Caco-2 (cell line): ENCODE measurements around the gene CEP19. TPM values are rescaled to one million over a fixed set of nuclear protein-coding genes. Genes with fewer than 3 reads are reported as not detected.

ENCODE experiments used
- BruUV-seq: library from RNA; stranded (reverse); fragments of 400-500 nt; replicated peaks from 2 replicates; lab custom pipeline; 2021; lab: Mats Ljungman, UMichigan
- CTCF ChIA-PET: fragments of 300-600 bp; sonication (Branson Sonifier 250); formaldehyde crosslinking; loops from one replicate; lab custom pipeline; 2022; ENCODE audit warnings: antibody characterized with exemption; lab: Charles Lee
- POLR2A ChIA-PET: fragments of 300-600 bp; sonication (Branson Sonifier 250); formaldehyde crosslinking; loops from one replicate; lab custom pipeline; 2022; ENCODE audit warnings: antibody characterized with exemption; lab: Charles Lee
- DNase-seq, 2 experiments: peaks; one replicate each; pipeline versions ENCODE4 v3.0.0 to v3.0.0-alpha.2; 2020 to 2022
- H3K27me3 ChIP-seq: replicated peaks from 2 replicates; pipeline ENCODE4 v1.6.0; 2011; ENCODE audit warnings: low read length; ENCODE audit not compliant: control insufficient read depth, insufficient read depth
- H3K36me3 ChIP-seq: 2 replicates; pipeline ENCODE4 v1.5.1; 2011; ENCODE audit warnings: low read length; ENCODE audit not compliant: control insufficient read depth, insufficient read depth
- H3K4me1 ChIP-seq: fragments of 250-450 bp; sonication (Bioruptor Pico); 2 replicates; pipeline ENCODE4 v1.5.1; 2020; ENCODE audit warnings: mild to moderate bottlenecking
- H3K4me3 ChIP-seq: 2 replicates; pipeline ENCODE4 v1.5.1; 2011; ENCODE audit warnings: low read depth, mild to moderate bottlenecking, control low read depth, low read length
- H3K9me3 ChIP-seq: fragments of 250-450 bp; sonication (Bioruptor Pico); 2 replicates; pipeline ENCODE4 v1.5.1; 2020; ENCODE audit warnings: mild to moderate bottlenecking, moderate library complexity
- H3K27ac Mint-ChIP-seq: one replicate; pipeline ENCODE4 v1.8.0; 2022; ENCODE audit warnings: mixed read lengths; ENCODE audit not compliant: unreplicated experiment
- H3K27me3 Mint-ChIP-seq: one replicate; pipeline ENCODE4 v1.8.0; 2022; ENCODE audit warnings: mixed read lengths; ENCODE audit not compliant: insufficient read depth, unreplicated experiment
- H3K36me3 Mint-ChIP-seq: one replicate; pipeline ENCODE4 v1.8.0; 2022; ENCODE audit warnings: mild to moderate bottlenecking, mixed read lengths; ENCODE audit not compliant: insufficient read depth, unreplicated experiment
- H3K4me1 Mint-ChIP-seq: one replicate; pipeline ENCODE4 v1.8.0; 2022; ENCODE audit warnings: low read depth, mixed read lengths; ENCODE audit not compliant: unreplicated experiment
- H3K4me3 Mint-ChIP-seq: one replicate; pipeline ENCODE4 v1.8.0; 2022; ENCODE audit warnings: mild to moderate bottlenecking, moderate library complexity, mixed read lengths; ENCODE audit not compliant: unreplicated experiment
- H3K9me3 Mint-ChIP-seq: one replicate; pipeline ENCODE4 v1.8.0; 2022; ENCODE audit warnings: mixed read lengths; ENCODE audit not compliant: unreplicated experiment
- intact Hi-C: fragments of 100-400 bp; cut with micrococcal nuclease; formaldehyde crosslinking; loops from one replicate; pipeline ENCODE4 v1.10.0; 2022; ENCODE audit not compliant: unreplicated experiment
- total RNA-seq: library from RNA; stranded (reverse); gene quantifications from 2 replicates; pipeline ENCODE4 v1.2.3, GENCODE V29; 2022
- TF ChIP-seq, protein P1 (sequence below), 2 experiments: fragments of 200-600 bp in 1 of 2; IDR thresholded peaks; 1 replicate in 1 of 2; 2 replicates in 1 of 2; pipeline versions ENCODE4 v1.5.1 to v1.8.0; 2011 to 2022; ENCODE audit warnings: antibody characterized with exemption in 1 of 2, control low read depth in 1 of 2, inconsistent platforms in 1 of 2, low read depth in 1 of 2, low read length in 1 of 2, mild to moderate bottlenecking in 1 of 2, moderate library complexity in 1 of 2; ENCODE audit not compliant: insufficient read depth in 1 of 2, severe bottlenecking in 1 of 2, unreplicated experiment in 1 of 2

Gene CEP19
- total RNA-seq, 1 experiment from 2014 or later, result 1.7 TPM

DNA sequence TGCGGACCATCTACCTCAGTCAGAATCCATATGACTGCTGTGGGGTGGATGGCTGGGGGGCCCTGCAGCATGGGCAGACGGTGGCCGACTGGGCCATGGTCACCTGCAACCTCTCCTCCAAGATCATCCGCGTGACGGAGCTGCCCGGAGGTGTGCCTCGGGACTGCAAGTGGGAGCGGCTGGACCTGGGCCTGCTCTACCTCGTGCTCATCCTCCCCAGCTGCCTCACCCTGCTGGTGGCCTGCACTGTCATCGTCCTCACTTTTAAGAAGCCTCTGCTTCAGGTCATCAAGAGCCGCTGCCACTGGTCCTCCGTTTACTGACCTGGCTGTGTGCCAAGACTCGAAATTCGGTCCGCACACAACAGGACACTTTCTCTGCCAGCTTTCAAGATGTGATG is 50.6 kb downstream of the CEP19 start:
- Histone ChIP-seq H3K9me3 (no peaks in the 10 kb centered on the region), H3K4me1 (no peaks in the 10 kb centered on the region), H3K27me3 (no peaks in the 10 kb centered on the region), H3K4me3 (no peak overlapping the region), H3K36me3 (no peaks in the 10 kb centered on the region)
- no peak overlapping the region for H3K4me3 Mint-ChIP-seq
- H3K27ac Mint-ChIP-seq, result no peak overlapping the region
- H3K9me3 Mint-ChIP-seq, result no peaks in the 10 kb centered on the region
- TF ChIP-seq, protein P1, sequence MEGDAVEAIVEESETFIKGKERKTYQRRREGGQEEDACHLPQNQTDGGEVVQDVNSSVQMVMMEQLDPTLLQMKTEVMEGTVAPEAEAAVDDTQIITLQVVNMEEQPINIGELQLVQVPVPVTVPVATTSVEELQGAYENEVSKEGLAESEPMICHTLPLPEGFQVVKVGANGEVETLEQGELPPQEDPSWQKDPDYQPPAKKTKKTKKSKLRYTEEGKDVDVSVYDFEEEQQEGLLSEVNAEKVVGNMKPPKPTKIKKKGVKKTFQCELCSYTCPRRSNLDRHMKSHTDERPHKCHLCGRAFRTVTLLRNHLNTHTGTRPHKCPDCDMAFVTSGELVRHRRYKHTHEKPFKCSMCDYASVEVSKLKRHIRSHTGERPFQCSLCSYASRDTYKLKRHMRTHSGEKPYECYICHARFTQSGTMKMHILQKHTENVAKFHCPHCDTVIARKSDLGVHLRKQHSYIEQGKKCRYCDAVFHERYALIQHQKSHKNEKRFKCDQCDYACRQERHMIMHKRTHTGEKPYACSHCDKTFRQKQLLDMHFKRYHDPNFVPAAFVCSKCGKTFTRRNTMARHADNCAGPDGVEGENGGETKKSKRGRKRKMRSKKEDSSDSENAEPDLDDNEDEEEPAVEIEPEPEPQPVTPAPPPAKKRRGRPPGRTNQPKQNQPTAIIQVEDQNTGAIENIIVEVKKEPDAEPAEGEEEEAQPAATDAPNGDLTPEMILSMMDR (IDR thresholded peaks at IDR 0.05; ENCODE audit: insufficient read depth in 1 of 2, low read depth in 1 of 2, low read length in 1 of 2, severe bottlenecking in 1 of 2, unreplicated experiment in 1 of 2), result no peak
- ChIA-PET POLR2A (no interaction called here), CTCF (no interaction called here)
- H3K4me1 Mint-ChIP-seq, result peaks cover 6% of the 10 kb centered on the region
- H3K36me3 Mint-ChIP-seq, result no peaks in the 10 kb centered on the region
- no peak for DNase-seq
- BruUV-seq, result no TSS peak
- intact Hi-C loops, result no loop called here
- no peaks in the 10 kb centered on the region for H3K27me3 Mint-ChIP-seq

DNA sequence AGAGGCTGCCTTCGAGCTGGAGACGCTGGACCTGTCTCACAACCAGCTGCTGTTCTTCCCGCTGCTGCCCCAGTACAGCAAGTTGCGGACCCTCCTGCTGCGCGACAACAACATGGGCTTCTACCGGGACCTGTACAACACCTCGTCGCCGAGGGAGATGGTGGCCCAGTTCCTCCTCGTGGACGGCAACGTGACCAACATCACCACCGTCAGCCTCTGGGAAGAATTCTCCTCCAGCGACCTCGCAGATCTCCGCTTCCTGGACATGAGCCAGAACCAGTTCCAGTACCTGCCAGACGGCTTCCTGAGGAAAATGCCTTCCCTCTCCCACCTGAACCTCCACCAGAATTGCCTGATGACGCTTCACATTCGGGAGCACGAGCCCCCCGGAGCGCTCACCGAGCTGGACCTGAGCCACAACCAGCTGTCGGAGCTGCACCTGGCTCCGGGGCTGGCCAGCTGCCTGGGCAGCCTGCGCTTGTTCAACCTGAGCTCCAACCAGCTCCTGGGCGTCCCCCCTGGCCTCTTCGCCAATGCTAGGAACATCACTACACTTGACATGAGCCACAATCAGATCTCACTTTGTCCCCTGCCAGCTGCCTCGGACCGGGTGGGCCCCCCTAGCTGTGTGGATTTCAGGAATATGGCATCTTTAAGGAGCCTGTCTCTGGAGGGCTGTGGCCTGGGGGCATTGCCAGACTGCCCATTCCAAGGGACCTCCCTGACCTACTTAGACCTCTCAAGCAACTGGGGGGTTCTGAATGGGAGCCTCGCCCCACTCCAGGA is 51.5 kb downstream of the CEP19 start:
- ChIA-PET CTCF (no interaction called here), POLR2A (no interaction called here)
- Mint-ChIP-seq H3K36me3 (no peaks in the 10 kb centered on the region), H3K27ac (no peak overlapping the region), H3K4me1 (no peaks in the 10 kb centered on the region), H3K27me3 (no peaks in the 10 kb centered on the region), H3K4me3 (no peak overlapping the region), H3K9me3 (no peaks in the 10 kb centered on the region)
- intact Hi-C loops, result no loop called here
- no peak for DNase-seq
- no peaks in the 10 kb centered on the region for H3K4me1 ChIP-seq
- no peaks in the 10 kb centered on the region for H3K27me3 ChIP-seq
- H3K9me3 ChIP-seq, result no peaks in the 10 kb centered on the region
- no TSS peak for BruUV-seq
- TF ChIP-seq, protein P1 (IDR thresholded peaks at IDR 0.05; ENCODE audit: insufficient read depth in 1 of 2, low read depth in 1 of 2, low read length in 1 of 2, severe bottlenecking in 1 of 2, unreplicated experiment in 1 of 2), result no peak
- H3K36me3 ChIP-seq, result no peaks in the 10 kb centered on the region
- no peak overlapping the region for H3K4me3 ChIP-seq

DNA sequence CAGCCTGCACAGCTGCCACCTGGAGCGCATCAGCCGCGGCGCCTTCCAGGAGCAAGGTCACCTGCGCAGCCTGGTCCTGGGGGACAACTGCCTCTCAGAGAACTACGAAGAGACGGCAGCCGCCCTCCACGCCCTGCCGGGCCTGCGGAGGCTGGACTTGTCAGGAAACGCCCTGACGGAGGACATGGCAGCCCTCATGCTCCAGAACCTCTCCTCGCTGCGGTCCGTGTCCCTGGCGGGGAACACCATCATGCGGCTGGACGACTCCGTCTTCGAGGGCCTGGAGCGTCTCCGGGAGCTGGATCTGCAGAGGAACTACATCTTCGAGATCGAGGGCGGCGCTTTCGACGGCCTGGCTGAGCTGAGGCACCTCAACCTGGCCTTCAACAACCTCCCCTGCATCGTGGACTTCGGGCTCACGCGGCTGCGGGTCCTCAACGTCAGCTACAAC is 52.1 kb downstream of the CEP19 start:
- Mint-ChIP-seq H3K4me3 (no peak overlapping the region), H3K36me3 (no peaks in the 10 kb centered on the region), H3K27ac (no peak overlapping the region), H3K9me3 (no peaks in the 10 kb centered on the region), H3K27me3 (no peaks in the 10 kb centered on the region), H3K4me1 (no peaks in the 10 kb centered on the region)
- ChIA-PET CTCF (no interaction called here), POLR2A (no interaction called here)
- no peaks in the 10 kb centered on the region for H3K36me3 ChIP-seq
- intact Hi-C loops, result no loop called here
- H3K9me3 ChIP-seq, result no peaks in the 10 kb centered on the region
- BruUV-seq, result no TSS peak
- no peaks in the 10 kb centered on the region for H3K27me3 ChIP-seq
- DNase-seq, result no peak
- TF ChIP-seq, protein P1 (IDR thresholded peaks at IDR 0.05; ENCODE audit: insufficient read depth in 1 of 2, low read depth in 1 of 2, low read length in 1 of 2, severe bottlenecking in 1 of 2, unreplicated experiment in 1 of 2), result no peak
- no peak overlapping the region for H3K4me3 ChIP-seq
- H3K4me1 ChIP-seq, result no peaks in the 10 kb centered on the region

Other genes starting within 250 kb of the CEP19 start
- 18.5 and 18.9 TPM in 2 replicates for gene RNF168, start 208.5 kb downstream of the CEP19 start, total RNA-seq
- gene SMCO1, start 196.9 kb downstream of the CEP19 start, total RNA-seq, result not detected in 2 replicates
- 12.1 and 17.8 TPM in 2 replicates for gene WDR53, start 143.7 kb downstream of the CEP19 start, total RNA-seq
- gene FBXO45, start 143.6 kb downstream of the CEP19 start, total RNA-seq, result 14.5 and 15.8 TPM in 2 replicates
- gene NRROS, start 72.6 kb downstream of the CEP19 start, total RNA-seq, result 1.5 and 2.0 TPM in 2 replicates
- 24.6 and 31.1 TPM in 2 replicates for gene PIGX, start 127 bp upstream of the CEP19 start, total RNA-seq
- 73.7 and 89.6 TPM in 2 replicates for gene PAK2, start 27.6 kb upstream of the CEP19 start, total RNA-seq
- 33.6 and 36.8 TPM in 2 replicates for gene SENP5, start 155.7 kb upstream of the CEP19 start, total RNA-seq
- 66.8 and 70.7 TPM in 2 replicates for gene NCBP2, start 230.3 kb upstream of the CEP19 start, total RNA-seq